Panc1 (cell line): ENCODE measurements around the gene GRID1. TPM values are rescaled to one million over a fixed set of nuclear protein-coding genes. Genes with fewer than 3 reads are reported as not detected.

Experiments
- ATAC-seq: fragments of 200-7000 bp; cut with Tn5 transposase; 2 replicates; pipeline ENCODE4 v1.9.1; 2020; ENCODE audit warnings: mild to moderate bottlenecking, moderate library complexity
- BruUV-seq: library from RNA; stranded (reverse); fragments of 400-500 nt; replicated peaks from 2 replicates; lab custom pipeline; 2021; lab: Mats Ljungman, UMichigan
- CTCF ChIA-PET: fragments of 300-600 bp; sonication (Branson Sonifier 250); formaldehyde crosslinking; loops from one replicate; lab custom pipeline; 2022; ENCODE audit warnings: antibody characterized with exemption; lab: Charles Lee
- POLR2A ChIA-PET: fragments of 300-600 bp; sonication (Branson Sonifier 250); formaldehyde crosslinking; loops from one replicate; lab custom pipeline; 2022; ENCODE audit warnings: antibody characterized with exemption; lab: Charles Lee
- DNase-seq: peaks from one replicate; pipeline ENCODE4 v3.0.0-alpha.2; 2010; ENCODE audit warnings: low read depth, low spot score
- H3K27ac ChIP-seq: 2 replicates; pipeline ENCODE4 v1.5.1; 2011; ENCODE audit warnings: mild to moderate bottlenecking, low read length, inconsistent platforms
- H3K27me3 ChIP-seq: fragments of 200-500 bp; sonication (Bioruptor generic); 2 replicates; pipeline ENCODE4 v1.6.0; 2014; ENCODE audit warnings: low read length, inconsistent platforms; ENCODE audit not compliant: control insufficient read depth, insufficient read depth
- H3K36me3 ChIP-seq: fragments of 200-500 bp; sonication (Bioruptor generic); 2 replicates; pipeline ENCODE4 v1.5.1; 2014; ENCODE audit warnings: inconsistent platforms, mild to moderate bottlenecking, low read length, moderate library complexity; ENCODE audit not compliant: control insufficient read depth, insufficient read depth
- H3K4me1 ChIP-seq: 2 replicates; pipeline ENCODE4 v1.5.1; 2011; ENCODE audit warnings: inconsistent platforms, mild to moderate bottlenecking, low read length, moderate library complexity; ENCODE audit not compliant: control insufficient read depth, insufficient read depth
- H3K4me3 ChIP-seq, 2 experiments: 2 replicates each; pipeline ENCODE4 v1.5.1; 2011 to 2012; ENCODE audit warnings: low read depth in 2 of 2, low read length in 2 of 2, mild to moderate bottlenecking in 2 of 2, inconsistent platforms in 1 of 2, moderate library complexity in 1 of 2
- H3K9me3 ChIP-seq: fragments of 200-500 bp; sonication (Bioruptor generic); 2 replicates; pipeline ENCODE4 v1.5.1; 2014; ENCODE audit warnings: low read depth, mild to moderate bottlenecking, inconsistent platforms, low read length, moderate library complexity; ENCODE audit not compliant: control insufficient read depth, insufficient read depth
- POLR2AphosphoS5 ChIP-seq: IDR thresholded peaks from 2 replicates; pipeline ENCODE4 v1.6.1; 2012; ENCODE audit warnings: mild to moderate bottlenecking, low read depth, low read length, moderate library complexity
- SIN3A ChIP-seq: IDR thresholded peaks from 2 replicates; pipeline ENCODE4 v1.6.1; 2012; ENCODE audit warnings: low read depth, mild to moderate bottlenecking, low read length, moderate library complexity, borderline replicate concordance; ENCODE audit not compliant: insufficient read depth
- TCF7L2 ChIP-seq: IDR thresholded peaks from 2 replicates; pipeline ENCODE4 v1.6.1; 2011; ENCODE audit warnings: mild to moderate bottlenecking, low read depth, low read length, inconsistent platforms
- in situ Hi-C: cut with HindIII; loops from 2 replicates; pipeline ENCODE4 v1.10.0; 2016; ENCODE audit warnings: low sequenced_read_pairs, low pct_unique_long_range_greater_than_20kb
- intact Hi-C: fragments of 100-400 bp; cut with micrococcal nuclease; formaldehyde crosslinking; loops from one replicate; pipeline ENCODE4 v1.10.0; 2022; ENCODE audit not compliant: unreplicated experiment
- total RNA-seq: library from RNA; stranded (reverse); gene quantifications from one replicate; pipeline ENCODE4 v1.2.1, GENCODE V29; 2021; ENCODE audit not compliant: unreplicated experiment
- TF ChIP-seq, protein P1 (sequence below): fragments of 450-650 bp; IDR thresholded peaks from 2 replicates; pipeline ENCODE4 v1.5.1; 2017; ENCODE audit warnings: mild to moderate bottlenecking
- TF ChIP-seq, protein P2 (sequence below), 2 experiments: IDR thresholded peaks; 2 replicates each; pipeline ENCODE4 v1.6.1; 2011 to 2012; ENCODE audit warnings: low read depth in 2 of 2, control low read depth in 1 of 2, low read length in 1 of 2, mild to moderate bottlenecking in 1 of 2, moderate library complexity in 1 of 2; ENCODE audit not compliant: insufficient read depth in 1 of 2

GRID1 gene
- total RNA-seq, 1 experiment from 2014 or later, result 2.3 TPM

DNA sequence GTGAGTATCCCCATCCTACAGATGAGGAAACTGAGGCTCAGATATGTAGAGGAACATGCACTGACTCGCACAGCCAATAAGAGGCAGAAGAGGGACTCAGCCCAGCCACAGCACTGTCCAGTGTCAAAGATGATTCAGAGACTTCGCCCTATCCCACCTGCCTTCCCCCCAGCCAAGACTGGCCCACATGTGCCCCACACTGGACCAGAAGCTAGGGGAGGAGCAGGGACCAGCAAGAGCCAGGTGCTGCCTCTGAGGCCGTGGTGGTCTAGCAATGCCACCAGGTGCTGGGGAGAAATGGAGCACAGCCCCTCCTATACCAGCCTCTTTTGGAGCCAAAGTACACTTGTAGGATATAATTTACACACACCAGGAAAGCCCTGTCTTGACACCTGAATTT is 22.3 kb downstream of the GRID1 start:
- Histone ChIP-seq H3K4me1 (no peaks in the 10 kb centered on the region), H3K27ac (no peak overlapping the region), H3K36me3 (no peaks in the 10 kb centered on the region), H3K4me3 (no peak overlapping the region), H3K27me3 (no peaks in the 10 kb centered on the region), H3K9me3 (no peaks in the 10 kb centered on the region)
- in situ Hi-C loops, result no loop called here
- no peak for DNase-seq
- no TSS peak for BruUV-seq
- no peak for ATAC-seq
- ChIA-PET CTCF (no interaction called here), POLR2A (no interaction called here)
- intact Hi-C loops, result no loop called here
- no peak for TF ChIP-seq TCF7L2
- TF ChIP-seq, protein P1, sequence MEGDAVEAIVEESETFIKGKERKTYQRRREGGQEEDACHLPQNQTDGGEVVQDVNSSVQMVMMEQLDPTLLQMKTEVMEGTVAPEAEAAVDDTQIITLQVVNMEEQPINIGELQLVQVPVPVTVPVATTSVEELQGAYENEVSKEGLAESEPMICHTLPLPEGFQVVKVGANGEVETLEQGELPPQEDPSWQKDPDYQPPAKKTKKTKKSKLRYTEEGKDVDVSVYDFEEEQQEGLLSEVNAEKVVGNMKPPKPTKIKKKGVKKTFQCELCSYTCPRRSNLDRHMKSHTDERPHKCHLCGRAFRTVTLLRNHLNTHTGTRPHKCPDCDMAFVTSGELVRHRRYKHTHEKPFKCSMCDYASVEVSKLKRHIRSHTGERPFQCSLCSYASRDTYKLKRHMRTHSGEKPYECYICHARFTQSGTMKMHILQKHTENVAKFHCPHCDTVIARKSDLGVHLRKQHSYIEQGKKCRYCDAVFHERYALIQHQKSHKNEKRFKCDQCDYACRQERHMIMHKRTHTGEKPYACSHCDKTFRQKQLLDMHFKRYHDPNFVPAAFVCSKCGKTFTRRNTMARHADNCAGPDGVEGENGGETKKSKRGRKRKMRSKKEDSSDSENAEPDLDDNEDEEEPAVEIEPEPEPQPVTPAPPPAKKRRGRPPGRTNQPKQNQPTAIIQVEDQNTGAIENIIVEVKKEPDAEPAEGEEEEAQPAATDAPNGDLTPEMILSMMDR, result no peak
- no peak for TF ChIP-seq POLR2AphosphoS5
- TF ChIP-seq, protein P2, sequence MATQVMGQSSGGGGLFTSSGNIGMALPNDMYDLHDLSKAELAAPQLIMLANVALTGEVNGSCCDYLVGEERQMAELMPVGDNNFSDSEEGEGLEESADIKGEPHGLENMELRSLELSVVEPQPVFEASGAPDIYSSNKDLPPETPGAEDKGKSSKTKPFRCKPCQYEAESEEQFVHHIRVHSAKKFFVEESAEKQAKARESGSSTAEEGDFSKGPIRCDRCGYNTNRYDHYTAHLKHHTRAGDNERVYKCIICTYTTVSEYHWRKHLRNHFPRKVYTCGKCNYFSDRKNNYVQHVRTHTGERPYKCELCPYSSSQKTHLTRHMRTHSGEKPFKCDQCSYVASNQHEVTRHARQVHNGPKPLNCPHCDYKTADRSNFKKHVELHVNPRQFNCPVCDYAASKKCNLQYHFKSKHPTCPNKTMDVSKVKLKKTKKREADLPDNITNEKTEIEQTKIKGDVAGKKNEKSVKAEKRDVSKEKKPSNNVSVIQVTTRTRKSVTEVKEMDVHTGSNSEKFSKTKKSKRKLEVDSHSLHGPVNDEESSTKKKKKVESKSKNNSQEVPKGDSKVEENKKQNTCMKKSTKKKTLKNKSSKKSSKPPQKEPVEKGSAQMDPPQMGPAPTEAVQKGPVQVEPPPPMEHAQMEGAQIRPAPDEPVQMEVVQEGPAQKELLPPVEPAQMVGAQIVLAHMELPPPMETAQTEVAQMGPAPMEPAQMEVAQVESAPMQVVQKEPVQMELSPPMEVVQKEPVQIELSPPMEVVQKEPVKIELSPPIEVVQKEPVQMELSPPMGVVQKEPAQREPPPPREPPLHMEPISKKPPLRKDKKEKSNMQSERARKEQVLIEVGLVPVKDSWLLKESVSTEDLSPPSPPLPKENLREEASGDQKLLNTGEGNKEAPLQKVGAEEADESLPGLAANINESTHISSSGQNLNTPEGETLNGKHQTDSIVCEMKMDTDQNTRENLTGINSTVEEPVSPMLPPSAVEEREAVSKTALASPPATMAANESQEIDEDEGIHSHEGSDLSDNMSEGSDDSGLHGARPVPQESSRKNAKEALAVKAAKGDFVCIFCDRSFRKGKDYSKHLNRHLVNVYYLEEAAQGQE (IDR thresholded peaks at IDR 0.05; ENCODE audit: insufficient read depth in 1 of 2, low read depth in 2 of 2, low read length in 1 of 2), result no peak
- no peak for TF ChIP-seq SIN3A

- DNase-seq (no peak), ATAC-seq (no peak)
- TF ChIP-seq, protein P2 (IDR thresholded peaks at IDR 0.05; ENCODE audit: insufficient read depth in 1 of 2, low read depth in 2 of 2, low read length in 1 of 2), result no peak
- TF ChIP-seq SIN3A, result no peak
- TF ChIP-seq, protein P1, result no peak
- no peak for TF ChIP-seq POLR2AphosphoS5
- no peak for TF ChIP-seq TCF7L2
- Histone ChIP-seq H3K4me3 (no peak overlapping the region), H3K27me3 (no peaks in the 10 kb centered on the region), H3K27ac (no peak overlapping the region), H3K9me3 (no peaks in the 10 kb centered on the region), H3K36me3 (no peaks in the 10 kb centered on the region), H3K4me1 (no peaks in the 10 kb centered on the region)
- intact Hi-C loops, result no loop called here
- ChIA-PET POLR2A (no interaction called here), CTCF (no interaction called here)
- BruUV-seq, result no TSS peak
- in situ Hi-C loops, result no loop called here
These were observed 22.8 kb downstream of the GRID1 start for GRCh38 chr10:86343761-86344160.
